Myocyte (in vitro differentiated cells): Measurements from ENCODE around the gene RHOF. TPM values are rescaled to one million over a fixed set of nuclear protein-coding genes. Genes with fewer than 3 reads are reported as not detected.
"Not testable (repeated sequence)": the region's sequence is repeated elsewhere in the genome, so short reads cannot be mapped to it uniquely, and the experiment has no call there.

ENCODE experiments used
- DNase-seq: peaks from one replicate; pipeline ENCODE4 v3.0.0-alpha.2; 2012; ENCODE audit warnings: low read depth
- total RNA-seq: library from RNA; depleted of rRNA; stranded (reverse); fragments of >200 nt; gene quantifications from 2 replicates; pipeline ENCODE4 v1.2.3, GENCODE V29; 2014

The RHOF gene
- total RNA-seq, 1 donor from 2014 or later, result 2.4 TPM

GRCh38 chr12:121776190-121777098, 17.0 kb downstream of the RHOF start:
- DNase-seq, result peak; percentile 64

- DNase-seq, result no peak
These were observed 18.0 kb downstream of the RHOF start for GRCh38 chr12:121775501-121775900.

- DNase-seq, result no peak
These were observed 18.5 kb downstream of the RHOF start for GRCh38 chr12:121774968-121775474.

GRCh38 chr12:121773011-121773777, 20.3 kb downstream of the RHOF start:
- peak; percentile 62 for DNase-seq

DNA sequence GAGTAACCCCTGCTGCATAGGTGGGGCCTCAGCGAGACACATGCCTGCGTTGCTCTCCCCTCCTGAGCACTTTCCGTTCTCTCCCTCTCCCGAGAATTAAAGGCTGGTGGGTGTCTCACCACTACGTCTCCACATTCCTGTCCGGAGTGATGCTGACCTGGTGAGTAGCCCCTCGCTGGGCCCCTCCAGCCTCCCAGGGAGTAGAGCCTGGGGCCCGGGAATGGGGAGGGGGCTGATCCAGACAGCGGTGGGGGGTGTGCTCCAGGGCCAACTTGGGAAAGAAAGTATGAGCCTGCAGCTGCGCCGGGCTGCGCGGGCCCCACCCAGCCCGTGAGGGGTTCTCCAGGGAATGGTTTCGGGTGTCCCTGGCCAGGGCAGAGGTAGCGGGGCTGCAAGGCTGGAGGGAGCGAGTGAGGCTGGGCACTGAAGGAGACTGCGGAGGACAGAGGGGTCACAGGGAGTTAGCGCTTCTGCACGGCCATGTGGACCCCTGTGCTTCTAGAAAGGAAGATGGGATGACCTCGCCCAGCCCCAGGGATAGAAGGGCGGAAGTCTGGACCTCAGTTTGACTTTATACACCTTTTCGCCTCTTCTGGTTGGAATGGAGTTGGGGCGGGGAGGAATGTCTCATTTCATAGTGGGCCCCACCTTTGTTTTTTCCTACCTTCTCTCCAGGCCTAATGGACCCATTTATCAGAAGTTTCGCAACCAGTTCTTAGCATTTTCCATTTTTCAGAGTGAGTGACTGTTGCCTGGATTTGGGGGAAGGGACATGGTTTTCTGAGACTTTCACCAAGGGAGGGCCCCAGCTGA, 22.5 kb downstream of the RHOF start:
- no peak for DNase-seq

- no peak for DNase-seq
These were observed 23.1 kb downstream of the RHOF start for GRCh38 chr12:121770388-121770787.

GRCh38 chr12:121769831-121770301, 23.6 kb downstream of the RHOF start:
- DNase-seq, result no peak

GRCh38 chr12:121769297-121769830, 24.1 kb downstream of the RHOF start:
- no peak for DNase-seq

- DNase-seq, result peak; percentile 24
These were observed 25.9 kb downstream of the RHOF start for GRCh38 chr12:121767525-121768016.

- DNase-seq, result no peak
These were observed 27.0 kb downstream of the RHOF start for GRCh38 chr12:121766290-121767039.

DNA sequence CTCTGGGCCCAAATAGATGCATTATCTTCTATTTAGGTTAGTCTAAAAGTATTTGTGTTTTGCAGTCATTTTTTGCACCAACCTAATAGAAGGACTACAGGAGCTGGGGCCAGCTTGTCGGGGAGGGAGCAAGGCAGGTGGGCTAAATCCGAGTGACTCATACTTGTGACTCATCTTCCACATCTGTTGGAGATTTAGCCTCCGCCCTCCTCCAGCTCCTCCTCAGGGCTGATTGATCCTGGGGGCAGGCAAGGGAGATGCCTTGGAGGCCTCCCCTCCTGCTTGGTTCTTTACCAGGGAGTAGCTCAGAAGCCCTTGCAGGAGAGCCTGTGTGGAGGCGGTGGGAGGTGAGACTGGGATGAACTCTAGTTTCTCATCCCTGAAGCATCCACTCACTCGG, 27.9 kb downstream of the RHOF start:
- DNase-seq, result peak; percentile 65

DNA sequence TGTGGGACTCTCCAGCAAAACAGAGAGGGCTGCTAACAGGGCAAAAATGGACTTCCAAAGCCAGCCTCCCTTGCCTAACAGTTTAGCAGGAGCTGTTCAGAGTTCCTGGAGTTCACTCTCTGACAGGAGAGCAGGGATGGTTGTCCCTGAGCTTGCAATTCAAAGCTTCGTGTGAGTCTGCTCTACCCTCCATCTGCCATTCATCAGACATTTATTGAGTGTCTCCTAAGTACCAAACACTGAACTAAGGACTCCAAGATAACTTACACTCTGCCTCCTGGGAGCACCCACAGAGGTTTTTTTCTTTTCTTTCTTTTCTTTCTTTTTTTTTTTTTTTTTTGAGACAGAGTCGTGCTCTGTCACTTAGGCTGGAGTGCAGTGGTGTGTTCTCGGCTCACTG, 28.7 kb downstream of the RHOF start:
- no peak for DNase-seq

DNA sequence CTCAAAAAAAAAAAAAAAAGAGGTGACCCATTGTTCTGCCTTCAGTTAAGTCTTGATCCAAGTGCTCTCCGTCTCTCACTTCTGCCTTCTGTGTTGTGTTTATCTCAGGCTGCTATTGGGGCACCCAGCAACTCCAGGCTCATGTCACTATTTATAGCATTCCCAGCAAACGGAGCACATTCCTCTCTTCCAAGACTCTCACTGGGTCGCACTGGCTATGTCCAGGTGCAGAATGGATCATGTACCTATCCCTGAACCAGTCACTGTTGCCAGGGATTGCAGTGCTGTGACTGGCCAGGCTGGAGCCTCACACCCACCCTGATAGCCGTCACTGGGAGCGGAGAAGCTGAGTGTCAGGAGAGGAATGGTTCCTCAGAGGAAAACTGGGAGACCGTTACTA, 31.2 kb downstream of the RHOF start:
- DNase-seq, result peak; percentile 34

- DNase-seq, result not testable (repeated sequence)
These were observed 35.0 kb downstream of the RHOF start for GRCh38 chr12:121758536-121758935.

DNA sequence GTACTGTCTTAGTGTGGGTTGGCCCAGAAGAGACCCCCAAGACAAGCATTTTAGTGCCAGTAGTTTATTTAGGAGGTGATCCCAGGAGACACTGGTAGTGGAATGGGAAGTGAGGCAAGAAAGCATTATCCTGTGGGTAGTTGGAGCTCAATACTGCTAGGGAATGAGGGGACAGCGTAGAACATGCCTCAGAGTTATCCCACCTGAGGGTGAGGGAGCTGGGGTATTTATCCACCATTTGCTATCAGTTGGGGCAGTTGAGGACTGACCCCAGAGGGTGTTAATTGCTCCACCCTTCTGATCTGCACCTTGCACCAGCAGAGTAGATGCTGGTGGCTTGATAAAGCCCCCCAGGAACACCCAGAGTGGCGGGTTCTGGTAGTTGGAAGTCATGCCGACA, 37.9 kb downstream of the RHOF start:
- DNase-seq, result no peak

DNA sequence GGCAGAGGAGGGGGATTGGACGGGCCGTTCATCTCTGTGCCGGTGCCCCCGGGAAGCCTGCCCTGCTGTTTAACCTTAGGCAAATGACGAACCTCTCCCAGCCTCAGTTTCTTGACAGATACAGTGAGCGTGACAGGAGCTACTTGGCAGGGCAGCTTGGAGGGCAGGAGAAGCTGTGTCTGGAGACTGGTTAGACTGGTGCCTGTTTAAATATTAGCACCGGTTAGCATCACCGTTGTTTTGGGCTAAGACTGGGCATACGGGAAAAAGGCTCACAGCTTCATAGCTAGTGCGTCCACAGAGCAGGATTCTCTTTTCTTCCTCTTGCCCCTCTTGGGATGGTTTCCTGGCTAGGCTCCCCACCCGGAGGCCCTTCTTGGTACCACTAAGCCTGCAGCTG, 38.7 kb downstream of the RHOF start:
- no peak for DNase-seq

DNA sequence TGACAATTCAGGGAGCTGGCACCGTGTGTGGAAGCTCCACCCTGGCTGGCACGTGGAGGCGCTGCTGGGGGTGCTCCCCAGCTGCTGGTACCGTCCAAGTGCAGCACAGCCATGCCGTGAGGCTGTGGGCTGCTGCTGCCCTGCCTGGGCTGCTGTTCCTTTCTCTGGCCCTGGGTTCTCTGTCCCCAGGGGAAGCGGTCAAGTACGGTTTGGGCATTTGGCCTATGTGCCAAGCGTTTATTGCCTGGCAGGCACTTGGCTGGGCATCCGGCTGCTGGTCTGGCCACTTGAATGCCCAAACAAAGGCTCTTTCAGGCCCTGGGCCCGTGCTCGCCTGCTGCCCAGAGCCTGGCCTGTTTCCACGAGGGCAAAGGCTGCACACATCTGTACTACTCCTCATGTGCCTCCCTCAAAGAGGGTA, 39.6 kb downstream of the RHOF start:
- no peak for DNase-seq

DNA sequence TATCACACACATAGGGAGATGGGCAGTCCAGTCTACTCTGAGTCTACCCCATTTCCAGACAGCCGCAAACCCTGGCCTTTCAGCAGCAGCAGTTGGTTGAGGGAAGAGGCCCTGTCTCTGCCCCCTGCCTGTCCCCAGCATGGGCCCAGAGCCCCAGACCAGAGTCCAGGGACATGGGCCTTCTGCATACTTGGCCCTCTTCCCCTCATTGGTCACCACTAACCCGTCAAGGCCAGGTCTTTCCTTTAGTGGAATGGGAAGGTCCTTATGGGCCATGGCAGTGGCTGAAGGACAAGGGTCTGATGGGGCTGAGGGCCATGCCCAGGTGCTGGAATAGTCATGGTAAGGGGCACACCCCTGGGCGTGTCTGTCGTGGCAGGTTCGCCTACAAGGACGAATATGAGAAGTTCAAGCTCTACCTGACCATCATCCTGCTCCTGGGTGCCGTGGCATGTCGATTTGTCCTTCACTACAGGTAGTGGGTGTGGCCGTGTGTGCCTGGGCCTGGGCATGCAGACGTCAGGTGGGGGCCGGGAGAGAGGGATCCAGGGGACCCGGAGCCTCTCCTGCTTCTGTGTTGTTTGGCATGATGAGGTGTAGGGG, 41.6 kb downstream of the RHOF start:
- DNase-seq, result no peak

- DNase-seq, result no peak
These were observed 42.5 kb downstream of the RHOF start for GRCh38 chr12:121751034-121751433.
